LNCAP (cell line): ENCODE data around the gene PIP5K1B.

Experiments used
- TF ChIP-seq, protein P1 (sequence below): fragments of 450-650 bp; IDR thresholded peaks from 2 replicates; pipeline ENCODE4 v1.5.1; 2017; ENCODE audit warnings: mild to moderate bottlenecking

Gene PIP5K1B

DNA sequence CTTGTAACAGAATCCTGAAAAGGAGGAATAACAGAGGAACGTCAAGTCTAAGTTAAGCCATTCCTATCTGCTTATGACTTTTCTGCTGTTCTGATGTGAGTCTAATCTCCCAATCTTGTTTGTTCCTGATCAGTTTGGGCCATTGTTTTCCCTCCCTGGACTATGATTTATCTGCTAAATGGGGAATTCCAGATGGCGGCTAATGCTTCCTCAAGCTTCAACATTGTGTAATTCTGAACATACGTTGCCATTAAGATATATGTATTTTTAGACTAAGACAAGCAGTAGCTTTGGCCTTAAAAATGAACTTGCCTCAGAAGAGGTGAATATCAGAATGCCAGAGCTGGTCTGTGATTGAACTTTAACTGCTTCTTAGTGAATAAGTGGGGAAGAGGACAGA lies 166.2 kb downstream of the PIP5K1B start:
- TF ChIP-seq, protein P1, sequence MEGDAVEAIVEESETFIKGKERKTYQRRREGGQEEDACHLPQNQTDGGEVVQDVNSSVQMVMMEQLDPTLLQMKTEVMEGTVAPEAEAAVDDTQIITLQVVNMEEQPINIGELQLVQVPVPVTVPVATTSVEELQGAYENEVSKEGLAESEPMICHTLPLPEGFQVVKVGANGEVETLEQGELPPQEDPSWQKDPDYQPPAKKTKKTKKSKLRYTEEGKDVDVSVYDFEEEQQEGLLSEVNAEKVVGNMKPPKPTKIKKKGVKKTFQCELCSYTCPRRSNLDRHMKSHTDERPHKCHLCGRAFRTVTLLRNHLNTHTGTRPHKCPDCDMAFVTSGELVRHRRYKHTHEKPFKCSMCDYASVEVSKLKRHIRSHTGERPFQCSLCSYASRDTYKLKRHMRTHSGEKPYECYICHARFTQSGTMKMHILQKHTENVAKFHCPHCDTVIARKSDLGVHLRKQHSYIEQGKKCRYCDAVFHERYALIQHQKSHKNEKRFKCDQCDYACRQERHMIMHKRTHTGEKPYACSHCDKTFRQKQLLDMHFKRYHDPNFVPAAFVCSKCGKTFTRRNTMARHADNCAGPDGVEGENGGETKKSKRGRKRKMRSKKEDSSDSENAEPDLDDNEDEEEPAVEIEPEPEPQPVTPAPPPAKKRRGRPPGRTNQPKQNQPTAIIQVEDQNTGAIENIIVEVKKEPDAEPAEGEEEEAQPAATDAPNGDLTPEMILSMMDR: no peak

DNA sequence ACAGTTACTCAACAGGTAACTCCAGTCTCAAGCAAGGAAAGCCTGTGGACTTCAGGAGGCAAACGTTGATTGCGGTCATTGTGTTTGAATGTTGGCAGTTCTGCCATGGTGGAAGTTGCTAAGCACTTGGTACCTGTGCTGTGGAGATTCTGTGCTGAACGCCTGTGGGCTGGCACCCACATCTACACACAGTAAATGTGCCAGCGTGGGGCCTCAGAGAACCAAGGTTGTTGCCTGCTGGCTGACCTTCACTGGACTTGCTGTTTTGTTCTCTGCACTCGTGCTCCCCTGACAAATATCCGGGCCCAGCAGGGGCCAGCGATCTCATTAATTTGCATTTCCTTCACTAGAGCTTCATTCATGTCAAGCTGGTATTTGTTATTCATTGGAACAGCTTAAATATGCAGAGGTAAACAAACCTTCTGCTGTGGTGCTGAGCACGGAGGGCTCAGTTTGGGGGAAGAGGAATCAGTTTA lies 167.0 kb downstream of the PIP5K1B start:
- TF ChIP-seq, protein P1: no peak

DNA sequence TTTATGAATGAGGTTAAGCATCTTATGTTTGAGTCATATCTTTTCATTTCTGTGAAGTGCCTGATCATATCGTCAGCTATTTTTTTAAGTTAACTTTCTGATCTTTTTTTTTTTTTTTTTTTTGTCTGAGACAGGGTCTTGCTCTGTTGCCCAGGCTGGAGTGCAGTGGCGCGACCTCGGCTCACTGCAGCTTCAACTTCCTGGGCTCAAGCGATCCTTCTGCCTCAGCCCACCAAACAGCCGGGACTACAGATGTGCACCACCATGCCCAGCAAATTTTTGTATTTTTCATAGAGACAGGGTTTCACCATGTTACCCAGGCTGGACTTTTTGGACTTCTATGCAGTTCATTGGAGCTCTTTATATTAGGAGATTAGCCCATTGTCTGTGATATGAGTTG lies 168.1 kb downstream of the PIP5K1B start:
- TF ChIP-seq, protein P1: no peak

DNA sequence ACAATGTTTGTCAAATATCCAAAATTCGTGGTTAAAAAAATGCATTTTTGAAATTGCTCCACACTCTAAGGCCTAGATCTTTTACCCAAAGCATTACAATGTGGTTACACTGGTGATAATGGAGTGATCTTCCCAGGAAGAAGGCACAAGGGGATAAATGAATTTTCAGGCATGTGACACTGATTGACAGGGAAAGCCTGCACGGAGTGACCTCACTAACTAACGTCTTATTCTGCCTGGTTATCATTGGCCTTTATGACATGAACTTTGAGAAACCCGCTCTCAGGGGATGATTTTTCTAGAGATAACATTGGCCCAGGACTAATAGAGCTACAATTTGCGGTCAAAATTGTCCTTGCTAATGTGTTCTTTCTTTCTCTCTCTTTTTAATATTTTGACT lies 171.2 kb downstream of the PIP5K1B start:
- TF ChIP-seq, protein P1: no peak

DNA sequence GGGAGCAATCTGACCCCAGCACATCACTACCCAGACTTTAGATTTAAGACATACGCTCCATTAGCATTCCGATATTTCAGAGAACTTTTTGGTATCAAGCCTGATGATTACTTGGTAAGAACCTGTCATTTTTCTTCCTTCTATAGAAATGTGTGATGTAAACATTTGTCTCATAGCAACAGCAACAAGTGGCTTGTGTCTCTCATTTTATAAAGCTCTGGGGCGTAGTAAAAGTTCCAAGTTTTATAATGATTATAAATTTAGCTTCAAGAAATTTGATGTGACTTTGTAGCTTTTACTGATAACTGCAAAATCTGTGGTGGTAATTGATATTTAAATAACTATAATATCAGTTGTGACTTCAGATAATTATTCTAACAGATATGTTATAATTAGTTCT lies 171.6 kb downstream of the PIP5K1B start:
- TF ChIP-seq, protein P1: no peak

DNA sequence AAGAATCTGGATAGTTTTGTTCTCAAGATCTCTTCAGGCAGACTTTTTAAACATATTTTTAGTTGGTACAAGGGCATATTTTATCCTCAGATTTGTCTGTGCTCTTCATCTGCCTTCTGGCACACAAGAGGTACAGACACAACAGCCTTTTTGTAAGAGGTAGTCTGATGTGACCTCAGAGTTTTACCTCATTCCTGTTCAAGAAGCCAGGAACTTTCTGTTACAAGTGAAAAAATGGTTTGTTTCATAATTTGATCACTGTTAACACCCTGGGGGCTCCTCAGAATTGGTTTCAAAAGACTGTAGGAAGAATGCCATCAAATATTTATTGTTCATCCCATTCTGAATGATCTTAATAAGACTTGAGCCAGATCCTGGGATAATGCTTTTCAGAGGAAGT lies 172.2 kb downstream of the PIP5K1B start:
- TF ChIP-seq, protein P1: no peak

DNA sequence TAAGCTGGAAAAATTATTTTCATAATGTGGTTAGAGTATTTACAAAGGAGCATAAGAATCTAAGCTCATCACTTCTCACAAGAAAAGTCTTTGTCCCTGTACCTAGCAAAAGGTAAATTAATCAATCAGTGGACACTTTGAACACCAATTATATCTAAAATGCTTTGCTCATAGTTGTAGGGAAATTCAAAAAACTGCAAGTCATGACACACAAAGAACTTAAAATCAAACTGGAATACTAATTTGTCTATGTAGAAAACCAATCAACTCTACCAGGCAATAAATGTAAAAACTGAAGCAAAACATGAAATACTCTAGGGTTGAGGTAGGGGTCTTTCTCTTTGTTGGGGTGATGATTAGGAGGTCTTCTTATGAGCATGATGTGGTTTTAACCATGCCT lies 173.4 kb downstream of the PIP5K1B start:
- TF ChIP-seq, protein P1: no peak

DNA sequence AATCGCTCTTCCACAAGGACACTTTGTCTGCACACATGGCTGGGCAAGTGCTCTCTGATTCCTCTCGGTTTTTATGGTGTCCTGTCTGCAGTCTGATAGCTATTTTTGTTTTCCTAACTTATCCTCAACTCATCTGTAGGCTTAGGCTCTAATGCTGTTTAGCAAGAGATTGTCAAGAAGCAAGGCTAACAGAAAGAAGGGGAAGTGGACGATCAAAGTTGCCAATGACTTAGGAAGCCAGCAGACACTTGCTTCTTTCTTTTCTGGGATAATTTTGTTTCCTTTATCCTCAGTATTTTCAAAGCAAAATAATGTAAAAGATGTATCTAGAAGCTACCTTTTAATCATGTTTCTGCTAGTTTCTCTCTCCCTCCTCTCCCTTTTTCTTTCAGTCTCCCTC lies 178.2 kb downstream of the PIP5K1B start:
- TF ChIP-seq, protein P1: no peak
